ENCODE measurements around the gene SPATA16.

The SPATA16 gene

GRCh38 chr3:172846706-172847105 is 294.3 kb downstream of the SPATA16 start:
- no peak overlapping the region for H3K4me3 ChIP-seq (ENCODE audit: low read length)
- no peak for TF ChIP-seq ZNF274 (IDR thresholded peaks at IDR 0.05; ENCODE audit: low read depth, low read length)

GRCh38 chr3:172846103-172846561 is 294.9 kb downstream of the SPATA16 start:
- TF ChIP-seq ZNF274 (IDR thresholded peaks at IDR 0.05; ENCODE audit: low read depth, low read length), result no peak
- no peak overlapping the region for H3K4me3 ChIP-seq (ENCODE audit: low read length)

GRCh38 chr3:172844428-172844827 is 296.6 kb downstream of the SPATA16 start:
- H3K4me3 ChIP-seq (ENCODE audit: low read length), result no peak overlapping the region
- no peak for TF ChIP-seq ZNF274 (IDR thresholded peaks at IDR 0.05; ENCODE audit: low read depth, low read length)

GRCh38 chr3:172840913-172841312 is 300.1 kb downstream of the SPATA16 start:
- no peak for TF ChIP-seq ZNF274 (IDR thresholded peaks at IDR 0.05; ENCODE audit: low read depth, low read length)
- H3K4me3 ChIP-seq (ENCODE audit: low read length), result no peak overlapping the region

- no peak for TF ChIP-seq ZNF274 (IDR thresholded peaks at IDR 0.05; ENCODE audit: low read depth, low read length)
- H3K4me3 ChIP-seq (ENCODE audit: low read length), result no peak overlapping the region
Measured at GRCh38 chr3:172840463-172840862, 300.6 kb downstream of the SPATA16 start.

GRCh38 chr3:172839679-172840078 is 301.4 kb downstream of the SPATA16 start:
- H3K4me3 ChIP-seq (ENCODE audit: low read length), result no peak overlapping the region
- TF ChIP-seq ZNF274 (IDR thresholded peaks at IDR 0.05; ENCODE audit: low read depth, low read length), result no peak

Data from GM08714 (cell line).